HepG2 (cell line): ENCODE data around the gene MBD5. TPM values are rescaled to one million over a fixed set of nuclear protein-coding genes. Genes with fewer than 3 reads are reported as not detected.

Source experiments
- ATAC-seq: fragments of 200-7000 bp; cut with Tn5 transposase; 3 replicates; pipeline ENCODE4 v1.9.1; 2020; ENCODE audit warnings: mild to moderate bottlenecking, moderate library complexity
- BruUV-seq: library from RNA; stranded (reverse); fragments of 400-500 nt; replicated peaks from 2 replicates; lab custom pipeline; 2021; lab: Mats Ljungman, UMichigan
- CTCF ChIA-PET: fragments of 300-600 bp; formaldehyde crosslinking; extraction: SDS; loops from one replicate; lab custom pipeline; 2021; ENCODE audit warnings: low total read pairs, inconsistent platforms, low intra/inter-chr PET ratio; lab: Yijun Ruan, JAX
- POLR2A ChIA-PET: fragments of 350-600 bp; sonication (Branson Sonifier 250); formaldehyde crosslinking; loops from one replicate; lab custom pipeline; 2020; ENCODE audit warnings: antibody characterized with exemption, inconsistent platforms; lab: Yijun Ruan, JAX
- DNase-seq: peaks from one replicate; pipeline ENCODE4 v3.0.0-alpha.2; 2015; ENCODE audit warnings: low spot score
- FAIRE-seq: peaks from 3 replicates; lab custom pipeline; 2011; peaks lifted over from hg19 to GRCh38; lab: Jason Lieb, UNC
- H2AFZ ChIP-seq: one replicate; pipeline ENCODE4 v1.6.1; 2011; ENCODE audit warnings: low read length, inconsistent platforms
- H3K27ac ChIP-seq: fragments of 300-600 bp; 3 replicates; pipeline ENCODE4 v1.8.0; 2011; ENCODE audit warnings: mixed run types, mild to moderate bottlenecking, mixed read lengths, low read length, inconsistent platforms; ENCODE audit not compliant: insufficient read depth; ENCODE audit errors: extremely low read length
- H3K27me3 ChIP-seq, 2 experiments: fragments of 200-600 bp in 1 of 2; 2 replicates in 1 of 2; 3 replicates in 1 of 2; pipeline versions ENCODE4 v1.6.0 to v1.8.0; 2011; ENCODE audit warnings: low read length in 2 of 2, mild to moderate bottlenecking in 2 of 2, moderate library complexity in 2 of 2, inconsistent platforms in 1 of 2; ENCODE audit not compliant: insufficient read depth in 2 of 2, control insufficient read depth in 1 of 2
- H3K36me3 ChIP-seq, 2 experiments: fragments of 200-600 bp in 1 of 2; replicated peaks in 1 of 2; 2 replicates in 1 of 2; 3 replicates in 1 of 2; pipeline versions ENCODE4 v1.5.1 to v1.8.0; 2011; ENCODE audit warnings: low read length in 2 of 2, inconsistent platforms in 1 of 2; ENCODE audit not compliant: insufficient read depth in 2 of 2, control insufficient read depth in 1 of 2
- H3K4me1 ChIP-seq: 2 replicates; pipeline ENCODE4 v1.5.1; 2012; ENCODE audit warnings: low read length, inconsistent platforms; ENCODE audit not compliant: insufficient read depth
- H3K4me2 ChIP-seq: 2 replicates; pipeline ENCODE4 v1.6.0; 2011; ENCODE audit warnings: low read depth, low read length, inconsistent platforms
- H3K4me3 ChIP-seq, 3 experiments: fragments of 200-600 bp in 1 of 3; sonication (generic), shearing (Covaris generic) in 1 of 3; replicated peaks in 1 of 3; 2 replicates each; pipeline ENCODE4 v1.5.1; 2011 to 2016; ENCODE audit warnings: low read length in 3 of 3, inconsistent platforms in 2 of 3, low read depth in 2 of 3, mild to moderate bottlenecking in 2 of 3, control low read depth in 1 of 3, mixed read lengths in 1 of 3; ENCODE audit not compliant: insufficient read depth in 1 of 3
- H3K79me2 ChIP-seq: one replicate; pipeline ENCODE4 v1.6.1; 2011; ENCODE audit warnings: low read length, inconsistent platforms; ENCODE audit not compliant: insufficient read depth
- H3K9ac ChIP-seq: 2 replicates; pipeline ENCODE4 v1.6.0; 2011; ENCODE audit warnings: mild to moderate bottlenecking, low read depth, low read length, inconsistent platforms; ENCODE audit not compliant: insufficient read depth
- H3K9me3 ChIP-seq: 2 replicates; pipeline ENCODE4 v1.5.1; 2012; ENCODE audit warnings: mild to moderate bottlenecking, low read length
- H4K20me1 ChIP-seq: 2 replicates; pipeline ENCODE4 v1.6.0; 2011; ENCODE audit warnings: inconsistent platforms, mild to moderate bottlenecking, low read length, moderate library complexity; ENCODE audit not compliant: insufficient read depth
- ADNP ChIP-seq: sonication (generic); formaldehyde crosslinking; IDR thresholded peaks from 2 replicates; pipeline ENCODE4 v1.4.0; 2020; ENCODE audit warnings: missing genetic modification reagents
- AHDC1 ChIP-seq: sonication (generic); formaldehyde crosslinking; IDR thresholded peaks from 2 replicates; pipeline ENCODE4 v1.5.1; 2020; ENCODE audit warnings: mild to moderate bottlenecking, missing genetic modification reagents, borderline replicate concordance
- FOXK1 ChIP-seq: sonication (generic); formaldehyde crosslinking; IDR thresholded peaks from 2 replicates; pipeline ENCODE4 v1.4.0; 2020; ENCODE audit warnings: low read depth, missing genetic modification reagents, borderline replicate concordance
- MZF1 ChIP-seq: sonication (generic); formaldehyde crosslinking; IDR thresholded peaks from 2 replicates; pipeline ENCODE4 v1.8.1; 2023; ENCODE audit warnings: mild to moderate bottlenecking, missing genetic modification reagents, borderline replicate concordance
- NR3C1 ChIP-seq: sonication (generic); formaldehyde crosslinking; IDR thresholded peaks from 2 replicates; pipeline ENCODE4 v1.4.0; 2020; ENCODE audit warnings: missing genetic modification reagents
- TP53 ChIP-seq: sonication (generic); formaldehyde crosslinking; conservative IDR thresholded peaks from 2 replicates; pipeline ENCODE4 v1.4.0; 2020; ENCODE audit warnings: missing genetic modification reagents
- ZNF253 ChIP-seq: sonication (generic); formaldehyde crosslinking; IDR thresholded peaks from 2 replicates; pipeline ENCODE4 v1.8.0; 2022; ENCODE audit warnings: mild to moderate bottlenecking, missing genetic modification reagents, borderline replicate concordance
- ZNF317 ChIP-seq: sonication (generic); formaldehyde crosslinking; IDR thresholded peaks from 2 replicates; pipeline ENCODE4 v1.5.0; 2020; ENCODE audit warnings: mild to moderate bottlenecking, missing genetic modification reagents
- ZNF44 ChIP-seq: sonication (generic); formaldehyde crosslinking; IDR thresholded peaks from 2 replicates; pipeline ENCODE4 v1.5.1; 2020; ENCODE audit warnings: mild to moderate bottlenecking, missing genetic modification reagents
- ZNF644 ChIP-seq: IDR thresholded peaks from 2 replicates; pipeline ENCODE4 v1.6.1; 2016; ENCODE audit warnings: low read depth
- in situ Hi-C: cut with HindIII; loops from 2 replicates; pipeline ENCODE4 v1.10.0; 2017; ENCODE audit warnings: low pct_unique_long_range_greater_than_20kb; ENCODE audit not compliant: extremely low pct_ligation_motif_present
- intact Hi-C: fragments of 100-400 bp; cut with micrococcal nuclease; formaldehyde crosslinking; loops from one replicate; pipeline ENCODE4 v1.10.0; 2022; ENCODE audit not compliant: unreplicated experiment
- polyA plus RNA-seq, 8 experiments: library from polyadenylated mRNA; depleted of rRNA in 3 of 8; stranded (reverse) in 7 of 8; unstranded in 1 of 8; fragments of >200 nt; fragmentation: Illumina TruSeq in 4 of 8; extraction: Trizol in 4 of 8; gene quantifications; 2 replicates each; pipeline versions ENCODE4 v1.2.1 to v1.2.3, GENCODE V29; 2011 to 2016; ENCODE audit warnings: low read depth in 4 of 8, missing spikeins in 1 of 8, mixed read lengths in 1 of 8; ENCODE audit not compliant: insufficient read depth in 1 of 8
- total RNA-seq, 5 experiments: library from RNA; depleted of rRNA; stranded (reverse); fragments of >200 nt; fragmentation: Illumina TruSeq; extraction: Trizol; gene quantifications; 2 replicates each; pipeline ENCODE4 v1.2.3, GENCODE V29; 2016; ENCODE audit warnings: low read depth in 1 of 5
- TF ChIP-seq, protein P1 (sequence below): sonication (generic); formaldehyde crosslinking; IDR thresholded peaks from 2 replicates; pipeline ENCODE4 v1.5.1; 2020; ENCODE audit warnings: mild to moderate bottlenecking, missing genetic modification reagents, moderate library complexity
- TF ChIP-seq, protein P2 (sequence below): sonication (generic); formaldehyde crosslinking; IDR thresholded peaks from 2 replicates; pipeline ENCODE4 v1.8.1; 2023; ENCODE audit warnings: missing genetic modification reagents, inconsistent platforms, borderline replicate concordance
- TF ChIP-seq, protein P3 (sequence below): sonication (generic); formaldehyde crosslinking; IDR thresholded peaks from 2 replicates; pipeline ENCODE4 v1.8.0; 2023; ENCODE audit warnings: mild to moderate bottlenecking, missing genetic modification reagents
- TF ChIP-seq, protein P4 (sequence below): fragments of 450-650 bp; IDR thresholded peaks from 2 replicates; pipeline ENCODE4 v1.6.1; 2016

MBD5 gene
- total and polyA plus RNA-seq, 2 of the 13 experiments (the other 11 are each of a cell fraction or from before 2014, with no cell fraction given): 13.5 to 26.4 TPM

DNA sequence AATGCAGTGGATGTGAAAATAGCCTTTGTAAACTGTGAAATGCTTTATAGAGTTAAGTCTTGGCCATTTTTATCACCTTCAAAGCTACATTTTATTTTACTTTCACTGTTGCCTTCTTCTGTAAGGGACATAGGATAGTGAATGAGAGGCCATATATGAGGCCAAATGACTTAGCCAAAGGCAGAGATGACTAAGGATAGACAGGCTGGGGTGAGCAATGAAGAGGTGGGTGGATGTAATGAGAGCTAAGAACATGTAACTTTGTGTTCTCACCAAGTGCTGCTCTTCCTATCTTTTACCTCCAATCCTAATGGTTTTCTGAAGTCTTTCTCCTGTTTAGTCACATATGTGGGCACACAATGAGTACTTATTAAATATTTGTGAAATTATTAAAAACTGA lies 101.9 kb downstream of the MBD5 start:
- POLR2A ChIA-PET: no interaction called here
- H3K4me3 ChIP-seq: no peak overlapping the region
- no peaks in the 10 kb centered on the region for H3K36me3 ChIP-seq
- no peaks in the 10 kb centered on the region for H3K79me2 ChIP-seq
- CTCF ChIA-PET: no interaction called here
- in situ Hi-C loops (no loop called here), intact Hi-C loops (no loop called here)
- no peak for FAIRE-seq
- no peaks in the 10 kb centered on the region for H3K4me1 ChIP-seq
- H2AFZ ChIP-seq: no peak overlapping the region
- H4K20me1 ChIP-seq: no peaks in the 10 kb centered on the region
- BruUV-seq: no TSS peak
- no peak overlapping the region for H3K9ac ChIP-seq
- H3K9me3 ChIP-seq: no peaks in the 10 kb centered on the region
- H3K27me3 ChIP-seq: no peaks in the 10 kb centered on the region
- ATAC-seq: no peak
- no peak overlapping the region for H3K27ac ChIP-seq
- H3K4me2 ChIP-seq: no peak overlapping the region
- DNase-seq: no peak
- TF ChIP-seq, protein P1, sequence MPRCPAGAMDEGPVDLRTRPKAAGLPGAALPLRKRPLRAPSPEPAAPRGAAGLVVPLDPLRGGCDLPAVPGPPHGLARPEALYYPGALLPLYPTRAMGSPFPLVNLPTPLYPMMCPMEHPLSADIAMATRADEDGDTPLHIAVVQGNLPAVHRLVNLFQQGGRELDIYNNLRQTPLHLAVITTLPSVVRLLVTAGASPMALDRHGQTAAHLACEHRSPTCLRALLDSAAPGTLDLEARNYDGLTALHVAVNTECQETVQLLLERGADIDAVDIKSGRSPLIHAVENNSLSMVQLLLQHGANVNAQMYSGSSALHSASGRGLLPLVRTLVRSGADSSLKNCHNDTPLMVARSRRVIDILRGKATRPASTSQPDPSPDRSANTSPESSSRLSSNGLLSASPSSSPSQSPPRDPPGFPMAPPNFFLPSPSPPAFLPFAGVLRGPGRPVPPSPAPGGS (CRISPR knock-in tag): no peak
- TF ChIP-seq ZNF44 (CRISPR knock-in tag) (no peak), ADNP (CRISPR knock-in tag) (no peak), AHDC1 (no peak), FOXK1 (CRISPR knock-in tag) (no peak), MZF1 (CRISPR knock-in tag) (no peak), NR3C1 (CRISPR knock-in tag) (no peak), TP53 (no peak), ZNF644 (CRISPR knock-in tag) (no peak), ZNF253 (CRISPR knock-in tag) (no peak), ZNF317 (CRISPR knock-in tag) (no peak)
- TF ChIP-seq, protein P2, sequence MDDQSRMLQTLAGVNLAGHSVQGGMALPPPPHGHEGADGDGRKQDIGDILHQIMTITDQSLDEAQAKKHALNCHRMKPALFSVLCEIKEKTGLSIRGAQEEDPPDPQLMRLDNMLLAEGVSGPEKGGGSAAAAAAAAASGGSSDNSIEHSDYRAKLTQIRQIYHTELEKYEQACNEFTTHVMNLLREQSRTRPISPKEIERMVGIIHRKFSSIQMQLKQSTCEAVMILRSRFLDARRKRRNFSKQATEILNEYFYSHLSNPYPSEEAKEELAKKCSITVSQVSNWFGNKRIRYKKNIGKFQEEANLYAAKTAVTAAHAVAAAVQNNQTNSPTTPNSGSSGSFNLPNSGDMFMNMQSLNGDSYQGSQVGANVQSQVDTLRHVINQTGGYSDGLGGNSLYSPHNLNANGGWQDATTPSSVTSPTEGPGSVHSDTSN: no peak
- TF ChIP-seq, protein P3, sequence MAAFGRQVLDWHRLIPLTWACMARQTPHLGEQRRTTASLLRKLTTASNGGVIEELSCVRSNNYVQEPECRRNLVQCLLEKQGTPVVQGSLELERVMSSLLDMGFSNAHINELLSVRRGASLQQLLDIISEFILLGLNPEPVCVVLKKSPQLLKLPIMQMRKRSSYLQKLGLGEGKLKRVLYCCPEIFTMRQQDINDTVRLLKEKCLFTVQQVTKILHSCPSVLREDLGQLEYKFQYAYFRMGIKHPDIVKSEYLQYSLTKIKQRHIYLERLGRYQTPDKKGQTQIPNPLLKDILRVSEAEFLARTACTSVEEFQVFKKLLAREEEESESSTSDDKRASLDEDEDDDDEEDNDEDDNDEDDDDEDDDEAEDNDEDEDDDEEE (CRISPR knock-in tag): no peak
- TF ChIP-seq, protein P4, sequence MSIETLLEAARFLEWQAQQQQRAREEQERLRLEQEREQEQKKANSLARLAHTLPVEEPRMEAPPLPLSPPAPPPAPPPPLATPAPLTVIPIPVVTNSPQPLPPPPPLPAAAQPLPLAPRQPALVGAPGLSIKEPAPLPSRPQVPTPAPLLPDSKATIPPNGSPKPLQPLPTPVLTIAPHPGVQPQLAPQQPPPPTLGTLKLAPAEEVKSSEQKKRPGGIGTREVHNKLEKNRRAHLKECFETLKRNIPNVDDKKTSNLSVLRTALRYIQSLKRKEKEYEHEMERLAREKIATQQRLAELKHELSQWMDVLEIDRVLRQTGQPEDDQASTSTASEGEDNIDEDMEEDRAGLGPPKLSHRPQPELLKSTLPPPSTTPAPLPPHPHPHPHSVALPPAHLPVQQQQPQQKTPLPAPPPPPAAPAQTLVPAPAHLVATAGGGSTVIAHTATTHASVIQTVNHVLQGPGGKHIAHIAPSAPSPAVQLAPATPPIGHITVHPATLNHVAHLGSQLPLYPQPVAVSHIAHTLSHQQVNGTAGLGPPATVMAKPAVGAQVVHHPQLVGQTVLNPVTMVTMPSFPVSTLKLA: no peak
